ENCODE results near the gene ACKR3. TPM values are rescaled to one million over a fixed set of nuclear protein-coding genes. Genes with fewer than 3 reads are reported as not detected.

The ACKR3 gene
- total RNA-seq, result 0.05 and 0.35 TPM in 2 replicates

DNA sequence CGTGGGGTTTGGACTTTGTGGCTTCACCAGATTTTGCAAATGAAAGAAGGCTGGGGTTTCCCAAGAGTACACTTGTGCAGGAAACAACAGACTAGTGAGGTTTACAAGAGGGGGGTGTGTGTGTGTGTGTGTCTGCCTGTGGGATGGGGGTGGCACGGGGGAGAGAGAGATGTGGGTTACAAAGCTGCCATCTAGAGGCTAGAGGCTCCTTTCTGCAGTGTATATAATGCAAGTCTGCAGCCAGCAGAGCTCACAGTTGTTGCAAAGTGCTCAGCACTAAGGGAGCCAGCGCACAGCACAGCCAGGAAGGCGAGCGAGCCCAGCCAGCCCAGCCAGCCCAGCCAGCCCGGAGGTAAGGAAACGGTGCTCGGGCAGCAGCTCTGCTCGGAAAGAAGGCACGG lies at the start of gene ACKR3:
Gene ACKR3, plus strand, starts transcription at position 253 of the 401 bp plus-strand sequence. CDS start 10,641 bp downstream, outside the sequence.
- DNase-seq (ENCODE audit: low read depth), result peak; percentile 57

DNA sequence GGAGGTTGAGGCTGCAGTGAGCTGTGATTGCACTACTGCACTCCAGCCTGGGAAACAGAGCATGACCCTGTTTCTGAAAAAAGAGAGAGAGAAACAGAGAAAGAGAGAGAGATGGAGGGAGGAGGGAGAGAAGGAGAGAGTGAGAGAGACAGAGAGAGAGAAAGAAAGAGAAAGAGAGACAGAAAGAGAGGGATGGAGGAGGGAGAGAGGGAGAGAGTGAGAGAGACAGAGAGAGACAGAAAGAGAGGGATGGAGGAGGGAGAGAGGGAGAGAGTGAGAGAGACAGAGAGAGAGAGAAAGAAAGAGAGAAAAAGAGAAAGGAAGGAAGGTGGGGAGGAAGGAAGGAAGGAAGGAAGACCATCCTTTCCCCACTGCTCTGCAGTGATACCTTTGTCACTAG lies 48.1 kb upstream of the ACKR3 start:
- DNase-seq (ENCODE audit: low read depth), result no peak

DNA sequence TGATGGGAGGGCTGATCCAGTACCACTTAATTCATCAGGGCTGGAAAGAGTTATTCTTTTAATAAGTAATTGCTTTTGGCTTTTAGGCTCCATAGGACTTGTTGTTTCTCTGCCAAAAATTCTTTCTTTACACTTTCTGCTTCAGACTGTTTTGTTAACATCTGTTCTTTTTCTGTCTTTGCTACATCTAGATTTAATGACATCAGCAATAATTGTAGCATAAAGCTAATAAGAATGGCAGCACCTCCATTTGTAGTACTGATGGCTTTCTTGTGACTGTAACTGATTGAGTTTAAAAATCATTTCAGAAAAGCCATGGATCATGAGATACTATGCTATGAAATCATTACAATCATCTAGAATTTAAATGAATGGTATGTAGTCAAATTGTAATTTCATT lies 46.4 kb upstream of the ACKR3 start:
- DNase-seq (ENCODE audit: low read depth), result no peak

DNA sequence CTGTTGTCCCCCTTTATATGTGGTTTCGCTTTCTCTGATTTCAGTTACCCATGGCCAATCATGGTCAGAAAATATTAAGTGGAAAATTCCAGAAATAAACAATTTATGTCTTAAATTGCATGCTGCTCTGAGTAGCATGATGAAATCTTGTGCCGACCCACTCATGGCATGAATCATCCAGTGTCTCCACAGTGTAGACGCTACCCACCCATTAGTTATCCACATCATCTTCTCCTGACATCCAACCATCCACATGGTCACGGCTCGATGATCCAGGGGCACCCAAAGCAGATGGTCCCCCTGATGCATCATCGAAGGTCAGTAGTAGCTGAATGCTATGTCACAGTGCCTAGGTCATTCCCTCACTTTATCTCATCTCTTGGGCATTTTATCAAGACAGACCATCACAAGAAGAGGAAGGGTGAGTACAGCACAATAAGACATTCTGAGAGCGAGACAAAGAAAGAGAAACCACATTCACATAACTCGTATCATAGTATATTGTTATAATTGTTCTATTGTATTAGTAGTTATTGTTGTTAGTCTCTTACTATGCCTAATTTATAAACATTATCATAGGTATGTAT lies 44.1 kb upstream of the ACKR3 start:
- no peak for DNase-seq (ENCODE audit: low read depth)

DNA sequence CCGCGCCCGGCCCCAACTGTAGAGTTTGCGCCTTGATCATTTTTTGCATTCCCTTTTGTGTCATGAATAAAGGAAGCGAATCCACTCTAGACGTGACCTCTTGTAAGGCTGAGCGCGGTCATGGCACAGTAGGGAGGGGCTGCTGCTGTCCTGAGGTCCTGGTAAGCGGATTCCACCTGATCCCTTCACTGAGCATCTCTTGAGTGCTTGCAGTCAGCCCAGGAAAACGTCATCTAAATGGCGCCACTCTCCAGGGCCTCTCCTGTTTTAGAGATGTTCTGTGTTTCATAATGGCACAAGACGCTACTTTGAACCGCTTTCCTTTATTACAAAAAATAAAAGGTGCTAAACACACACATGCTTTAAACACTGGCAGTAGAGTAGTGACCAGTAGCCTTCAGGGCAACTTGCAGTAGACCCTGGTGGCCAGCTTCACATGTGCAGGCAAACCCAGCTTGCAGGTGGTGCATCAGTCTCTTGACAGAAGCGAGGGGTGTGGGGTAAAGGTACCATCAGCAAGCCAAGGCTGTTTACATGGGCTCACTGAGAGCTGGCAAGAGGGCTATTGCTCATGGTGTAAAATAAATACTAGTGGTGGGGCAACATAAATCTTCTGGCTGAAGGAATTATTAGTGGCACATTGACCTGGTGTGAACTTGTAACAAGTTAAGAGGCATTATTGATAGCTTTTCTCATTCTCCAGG lies 43.0 kb upstream of the ACKR3 start:
- no peak for DNase-seq (ENCODE audit: low read depth)

DNA sequence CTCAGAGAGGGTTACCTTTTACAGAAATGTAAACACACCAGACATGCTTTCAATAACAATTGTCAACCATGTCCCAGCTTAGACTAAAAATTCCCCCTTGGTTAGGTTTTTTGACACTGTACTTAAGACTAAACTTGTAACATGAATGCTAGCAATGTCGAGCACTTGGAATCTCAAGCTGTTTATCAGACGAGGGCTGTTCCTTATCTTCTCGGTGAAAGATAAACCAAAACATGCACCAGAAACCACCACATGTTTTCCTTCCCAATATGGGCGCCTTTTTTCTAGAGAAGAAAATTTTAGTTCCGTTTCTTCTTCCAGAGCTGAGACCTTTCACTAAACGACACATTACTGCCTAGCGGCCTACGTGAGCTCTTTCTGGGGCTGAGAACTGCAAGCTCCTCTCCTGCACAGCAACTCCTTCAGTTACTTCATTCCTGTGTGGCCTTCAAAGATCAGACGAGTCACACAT lies 42.4 kb upstream of the ACKR3 start:
- no peak for DNase-seq (ENCODE audit: low read depth)

DNA sequence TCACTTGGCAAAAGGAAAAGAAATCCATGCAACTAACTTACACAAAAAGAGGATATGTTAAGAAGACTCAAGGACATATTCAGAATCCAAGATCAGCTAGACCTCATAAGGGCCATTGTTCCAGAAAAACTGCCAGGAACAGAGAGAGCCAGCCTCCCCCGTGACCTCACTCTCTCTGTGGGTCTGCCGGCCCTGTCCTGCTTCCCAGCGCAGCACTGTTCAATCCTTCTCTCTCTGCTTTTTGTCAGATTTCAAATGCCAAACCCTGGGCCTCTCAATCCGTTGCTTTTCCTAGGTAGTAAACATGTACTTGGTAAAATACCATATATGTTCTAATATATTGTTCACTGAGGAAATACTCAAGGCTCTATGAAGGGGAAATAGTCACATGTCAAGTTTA lies 40.0 kb upstream of the ACKR3 start:
- DNase-seq (ENCODE audit: low read depth), result no peak

DNA sequence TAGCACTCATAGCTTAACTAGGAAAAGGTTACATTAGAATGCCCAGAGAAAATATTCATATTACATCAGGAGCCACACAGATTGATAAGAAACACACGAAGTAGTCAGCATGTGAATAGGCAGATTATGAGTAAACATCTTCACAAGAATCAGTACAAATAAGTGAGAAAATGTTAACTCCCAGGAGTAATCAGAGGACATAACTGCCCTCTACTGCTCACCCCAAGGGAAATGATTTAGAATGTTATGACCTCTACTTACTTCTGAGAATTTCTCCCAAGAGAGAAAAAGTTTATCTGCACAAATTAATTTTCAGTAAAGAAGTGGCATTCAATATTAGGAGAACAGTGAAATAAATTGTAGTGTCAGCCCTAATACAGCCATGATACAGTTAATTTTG lies 39.1 kb upstream of the ACKR3 start:
- no peak for DNase-seq (ENCODE audit: low read depth)

DNA sequence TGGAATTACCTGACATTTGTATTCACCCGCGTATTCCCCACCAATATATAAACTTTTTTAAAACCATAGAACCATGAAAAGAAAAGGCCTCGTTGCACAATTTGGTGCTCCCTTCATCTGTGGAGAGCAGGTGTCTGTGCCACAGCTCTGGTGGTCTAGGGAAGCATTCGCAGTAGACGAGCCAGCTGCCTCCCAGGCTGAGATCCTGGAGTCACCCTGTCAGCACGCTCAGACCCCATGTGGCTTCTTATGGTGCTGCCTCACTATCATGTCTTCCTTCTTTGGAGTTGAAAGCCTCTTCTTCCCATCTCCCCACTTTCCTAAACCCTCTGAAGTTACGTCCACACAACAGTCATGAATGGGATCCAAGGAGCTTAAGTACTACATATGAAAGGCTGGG lies 38.4 kb upstream of the ACKR3 start:
- DNase-seq (ENCODE audit: low read depth), result no peak

DNA sequence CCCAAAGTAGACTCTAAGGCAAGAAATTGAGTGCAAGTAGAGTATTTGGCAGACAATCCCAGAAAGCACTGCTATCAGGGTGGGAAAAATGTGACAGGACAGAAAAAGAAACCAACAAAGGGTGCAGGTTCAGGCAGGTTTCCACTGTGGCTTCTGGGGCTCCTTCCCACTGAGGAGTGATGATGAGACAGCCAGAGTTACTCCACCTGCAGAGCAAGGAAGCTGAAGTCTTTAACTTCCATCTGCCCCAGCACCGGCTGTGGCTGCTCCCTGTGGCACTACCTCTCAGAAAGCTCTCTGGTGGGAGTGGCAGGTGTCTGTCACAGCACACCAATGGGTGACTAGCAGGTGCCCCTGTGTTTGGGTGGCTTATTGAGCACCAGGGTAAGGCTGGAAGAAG lies 37.6 kb upstream of the ACKR3 start:
- no peak for DNase-seq (ENCODE audit: low read depth)

DNA sequence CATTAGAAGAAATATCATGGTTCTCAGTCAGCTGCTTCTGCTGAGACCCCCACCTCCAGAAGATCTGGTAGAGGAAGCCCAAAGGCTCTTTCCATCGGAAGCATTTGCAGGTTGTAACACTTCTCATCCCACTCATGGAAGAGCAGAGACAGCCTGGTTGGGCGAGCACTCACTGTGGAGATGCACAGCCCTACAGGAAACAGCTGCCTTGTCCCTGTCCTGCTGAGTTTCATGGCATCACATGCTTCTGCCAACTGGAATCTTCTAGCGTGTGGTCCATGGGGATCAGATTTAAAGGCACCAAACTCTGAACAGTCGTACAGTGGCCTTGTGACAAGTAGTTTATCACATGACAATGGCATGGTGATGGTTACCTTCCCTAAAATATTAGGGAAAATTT lies 36.3 kb upstream of the ACKR3 start:
- DNase-seq (ENCODE audit: low read depth), result no peak

DNA sequence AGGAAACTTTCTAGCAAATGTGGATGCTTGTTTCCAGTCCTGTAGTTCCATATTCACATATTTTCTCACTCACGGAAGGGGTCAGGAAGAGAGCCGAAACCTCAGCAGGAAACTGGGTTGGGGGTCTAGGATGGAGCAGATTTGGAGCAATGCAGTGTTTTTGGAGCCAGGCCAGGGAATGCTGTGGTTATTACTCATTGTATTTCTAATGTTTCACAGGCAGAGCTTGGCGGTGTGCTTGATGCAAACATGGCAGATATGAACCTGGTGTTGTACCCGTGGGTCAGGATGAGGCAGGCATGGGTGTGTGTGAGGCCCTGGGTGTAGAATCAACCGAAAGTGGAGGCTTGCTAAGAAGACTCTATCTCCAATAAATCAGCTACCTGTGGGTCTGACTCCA lies 34.6 kb upstream of the ACKR3 start:
- peak; percentile 5 for DNase-seq (ENCODE audit: low read depth)

DNA sequence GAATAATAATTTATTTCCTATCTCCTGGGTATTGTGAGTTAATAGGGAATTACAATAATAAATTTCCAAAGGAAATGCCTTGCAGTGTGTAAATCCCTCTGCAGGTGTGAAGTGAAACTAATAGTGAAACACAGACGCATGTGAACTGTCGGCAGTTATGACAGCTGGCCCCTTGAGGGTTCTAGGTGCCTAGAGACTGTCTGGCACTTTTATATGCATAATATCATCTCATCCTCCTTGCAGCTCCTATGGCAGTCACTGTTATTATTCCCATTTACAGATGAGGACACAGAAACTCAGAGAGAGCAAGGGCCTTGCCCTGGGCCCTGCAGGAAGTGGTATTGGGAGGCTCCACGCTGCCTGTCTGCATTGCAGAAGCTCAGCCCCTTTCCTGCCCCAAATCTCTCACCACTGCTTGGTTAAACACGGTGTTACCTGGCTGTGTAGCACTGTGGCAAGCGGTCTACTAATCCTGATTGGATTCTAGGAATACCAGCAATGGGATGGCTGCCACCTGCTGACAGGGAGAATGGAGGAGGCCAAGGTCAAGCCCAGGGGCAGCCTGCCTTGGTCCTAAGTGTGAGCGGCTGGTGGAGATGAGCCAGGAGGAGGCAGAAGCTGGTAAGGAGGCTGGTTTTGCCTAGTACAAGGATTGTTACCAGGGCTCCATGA lies 32.8 kb upstream of the ACKR3 start:
- DNase-seq (ENCODE audit: low read depth), result no peak

DNA sequence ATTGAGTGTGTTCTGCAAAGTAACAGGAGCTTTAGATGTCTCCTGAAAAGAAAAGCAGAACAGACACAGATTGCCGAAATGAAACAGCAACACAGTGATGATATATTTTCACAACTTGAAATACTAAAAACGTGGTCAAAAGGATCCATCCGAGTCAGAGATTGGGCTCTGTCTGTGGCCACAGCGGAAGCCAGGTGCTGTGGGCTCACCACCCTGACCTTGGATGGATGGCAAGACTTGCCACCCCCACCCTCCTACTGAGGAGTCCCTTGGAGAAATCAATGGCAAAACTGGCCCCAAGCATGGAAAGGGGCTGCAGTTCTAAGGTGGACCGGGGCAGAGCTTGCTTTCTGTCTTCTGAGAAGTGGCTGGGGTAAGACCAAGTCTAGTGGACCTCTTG lies 31.4 kb upstream of the ACKR3 start:
- DNase-seq (ENCODE audit: low read depth), result no peak

DNA sequence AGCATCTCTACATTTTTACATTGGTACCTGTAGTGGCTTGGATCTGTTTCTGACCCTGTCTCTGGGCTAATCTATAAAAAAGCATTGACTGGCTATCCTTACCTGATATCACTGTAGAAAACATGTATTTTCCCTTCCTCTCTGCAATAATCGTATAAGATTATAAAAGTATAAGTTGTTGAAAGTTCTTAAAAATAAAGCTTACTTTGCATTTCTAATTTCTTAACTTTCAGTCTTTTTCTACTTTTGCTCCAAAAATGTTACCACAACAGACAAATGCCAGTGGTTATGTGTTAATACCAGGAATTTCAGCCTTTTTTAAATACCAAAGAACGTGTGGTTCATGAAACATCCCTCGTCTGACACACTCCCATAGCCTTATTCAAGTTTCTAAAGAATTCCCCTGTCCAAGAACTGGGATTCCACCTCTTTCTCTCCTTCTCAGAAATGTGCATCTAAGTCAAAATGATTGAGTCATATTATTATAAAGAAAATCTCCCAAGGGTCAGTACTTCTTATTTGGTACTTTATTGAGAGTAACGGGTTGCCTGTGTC lies 28.5 kb upstream of the ACKR3 start:
- no peak for DNase-seq (ENCODE audit: low read depth)

DNA sequence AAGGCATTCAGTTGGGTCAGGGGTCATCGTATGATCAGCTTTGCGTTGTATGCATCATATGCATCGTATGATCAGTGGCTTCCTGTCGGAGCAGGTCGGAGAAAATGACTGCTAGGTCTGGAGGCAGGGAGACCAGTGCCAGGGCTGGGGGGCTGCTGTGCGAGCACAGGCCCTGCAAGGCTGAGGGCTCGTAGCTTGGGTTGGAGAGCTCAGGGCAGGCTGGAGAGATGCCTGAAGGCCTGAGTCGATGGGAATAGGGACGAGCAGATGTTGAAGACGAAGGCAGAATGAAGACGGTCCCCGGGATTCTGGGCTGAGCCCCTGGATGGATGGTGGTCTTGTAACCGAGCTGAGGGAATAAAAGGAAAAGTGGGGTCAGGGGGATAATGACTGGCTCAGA lies 25.3 kb upstream of the ACKR3 start:
- DNase-seq (ENCODE audit: low read depth), result no peak

DNA sequence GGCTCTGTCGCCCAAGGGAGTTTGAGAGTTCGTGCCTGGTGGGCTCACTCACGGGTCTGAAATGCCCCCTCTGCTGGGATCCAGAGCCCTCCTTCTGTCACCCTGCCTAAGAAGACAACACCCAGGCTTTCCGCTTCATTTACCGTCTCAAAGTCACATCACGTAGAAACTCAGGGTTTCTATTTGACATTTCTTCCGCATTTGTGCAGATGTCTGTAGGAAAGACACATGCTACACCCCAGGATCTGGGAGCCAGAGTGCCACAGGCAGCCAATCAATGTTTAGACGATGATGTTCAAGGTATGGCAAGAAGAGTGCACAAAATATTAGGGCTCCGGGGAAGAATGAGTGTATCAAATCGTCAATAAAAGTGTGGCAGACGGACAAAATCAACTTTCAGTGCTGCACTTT lies 24.4 kb upstream of the ACKR3 start:
- no peak for DNase-seq (ENCODE audit: low read depth)

DNA sequence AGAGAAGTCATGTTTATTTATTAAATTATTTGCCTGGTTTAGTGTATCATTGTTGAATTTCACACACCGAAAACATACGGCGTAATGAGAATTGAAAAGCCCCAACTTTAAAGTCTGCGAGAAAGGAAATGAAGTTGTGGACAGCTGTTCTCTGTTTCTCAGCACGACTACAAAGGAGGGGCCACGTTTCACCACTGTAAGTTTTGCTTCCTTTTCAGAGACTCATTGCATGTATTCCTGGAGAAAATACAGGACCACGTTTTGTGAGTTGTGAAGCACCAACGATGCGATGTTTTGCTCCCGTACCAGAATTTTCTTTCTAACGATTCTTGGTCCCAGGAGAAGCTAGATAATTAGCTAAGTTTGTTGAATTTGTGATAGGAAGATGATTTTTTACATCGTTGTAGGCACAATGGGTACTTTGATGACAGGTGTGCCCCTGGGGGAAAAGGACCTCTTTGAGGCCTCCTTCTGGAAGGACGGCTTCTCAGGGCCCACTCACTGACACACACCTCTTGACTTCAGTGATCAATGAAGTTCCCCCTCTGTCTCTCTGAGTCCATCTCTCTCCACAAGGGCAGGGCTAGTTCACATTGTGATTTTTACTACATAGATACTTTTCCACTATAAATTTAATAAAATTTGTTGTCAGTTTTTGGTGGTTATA lies 23.7 kb upstream of the ACKR3 start:
- no peak for DNase-seq (ENCODE audit: low read depth)

DNA sequence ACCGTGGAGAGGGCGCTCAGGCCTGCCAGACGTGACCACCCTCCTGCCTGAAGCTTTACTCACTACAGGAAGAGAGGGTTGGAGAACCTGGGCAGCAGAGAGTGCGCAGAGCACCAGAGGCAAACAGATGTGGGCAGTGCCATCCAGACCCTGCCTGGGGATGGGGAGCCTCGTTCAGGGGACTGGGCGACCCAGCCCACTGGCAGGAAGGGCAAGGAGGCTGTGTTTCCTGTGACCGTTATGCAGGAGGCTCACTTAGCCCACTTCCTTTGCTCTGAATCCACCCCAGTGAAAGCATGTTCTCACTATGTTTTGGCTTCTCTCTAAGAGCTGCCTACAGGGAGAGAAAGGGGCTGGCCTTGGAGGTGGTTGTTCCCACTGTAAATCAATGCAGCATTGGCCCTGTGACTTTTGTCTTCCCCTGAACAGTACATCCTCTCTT lies 23.0 kb upstream of the ACKR3 start:
- no peak for DNase-seq (ENCODE audit: low read depth)

DNA sequence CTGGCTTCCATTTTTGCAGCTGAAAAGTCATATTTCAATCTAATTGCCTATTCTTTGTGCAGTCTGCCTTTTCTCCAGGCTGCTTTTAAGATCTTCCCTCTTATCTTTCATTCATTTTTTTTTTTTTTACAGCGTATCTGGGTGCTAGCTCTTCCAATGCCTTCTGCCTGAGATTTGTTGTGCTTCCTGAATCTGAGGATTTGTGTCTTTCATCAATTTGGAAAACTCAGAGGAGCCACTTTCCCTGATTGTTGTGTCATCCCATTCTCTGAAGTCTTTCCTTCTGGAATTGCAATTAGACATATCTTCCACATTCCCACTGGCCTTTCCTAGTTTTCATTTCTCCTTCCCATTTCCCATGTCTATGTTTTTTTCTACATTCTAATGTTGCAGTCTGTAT lies 21.9 kb upstream of the ACKR3 start:
- no peak for DNase-seq (ENCODE audit: low read depth)

DNA sequence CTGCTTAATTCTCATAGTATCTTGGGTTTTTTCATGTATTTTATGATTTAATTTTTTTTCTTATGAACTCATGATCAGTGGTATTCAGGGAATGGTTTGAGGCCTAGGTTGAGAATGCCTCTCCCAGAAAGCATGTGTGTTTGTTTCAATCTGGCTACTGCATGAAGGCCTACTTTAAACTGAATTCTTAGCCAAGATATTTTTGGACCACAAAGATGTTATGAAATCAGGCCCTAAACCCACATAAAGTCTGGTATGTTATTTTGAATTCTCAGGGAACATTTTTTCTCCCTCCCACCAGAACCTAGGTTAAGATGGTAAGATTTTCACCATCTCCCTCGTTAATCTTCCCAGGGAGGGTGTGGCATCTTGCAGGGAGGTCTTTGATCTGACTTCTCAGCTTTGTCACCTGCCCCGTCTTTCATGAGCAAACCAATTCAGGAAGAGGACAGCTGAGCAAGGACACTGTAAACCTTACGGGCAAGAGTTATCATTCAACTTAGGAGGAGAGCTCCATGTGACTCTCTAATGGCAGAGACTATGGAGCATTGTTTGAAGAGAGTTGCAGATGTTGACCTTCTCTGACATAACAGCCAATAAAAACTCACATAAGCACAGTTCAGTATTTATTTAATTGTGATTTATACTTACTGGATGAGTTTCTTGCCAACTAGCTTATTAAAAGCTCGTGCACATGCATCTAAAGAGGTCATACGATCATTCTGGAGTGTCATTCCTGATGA lies 21.3 kb upstream of the ACKR3 start:
- no peak for DNase-seq (ENCODE audit: low read depth)

DNA sequence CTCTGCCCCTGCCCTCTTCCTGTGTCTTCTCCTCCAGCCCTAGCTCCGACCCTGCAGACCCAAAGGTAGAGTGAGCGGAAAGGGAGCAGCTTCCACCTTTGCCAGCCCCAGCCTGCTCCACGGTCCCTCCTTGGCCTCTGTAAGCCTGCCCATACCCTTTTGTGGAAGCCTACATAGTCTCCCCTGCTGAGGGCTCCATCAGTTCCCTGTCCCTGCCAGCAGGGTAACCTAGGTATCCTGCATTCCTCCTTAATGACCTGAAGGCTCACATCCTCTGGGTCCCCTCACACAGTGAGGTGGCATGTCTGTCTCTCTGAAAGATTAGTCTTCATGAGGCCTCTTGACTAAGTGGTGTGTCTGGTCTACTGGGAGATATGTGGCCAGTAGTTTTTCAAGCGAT lies 20.5 kb upstream of the ACKR3 start:
- no peak for DNase-seq (ENCODE audit: low read depth)

Measured in renal cortical epithelial cell (primary cell).